SHP77 (cell line): Measurements from ENCODE around the gene AKR1E2.
"Not testable (repeated sequence)": the region's sequence is repeated elsewhere in the genome, so short reads cannot be mapped to it uniquely, and the experiment has no call there.

Experiments used
- DNase-seq, 2 experiments: peaks; one replicate each; lab custom pipeline; 2025; lab: John Stamatoyannopoulos, UW

Gene AKR1E2

DNA sequence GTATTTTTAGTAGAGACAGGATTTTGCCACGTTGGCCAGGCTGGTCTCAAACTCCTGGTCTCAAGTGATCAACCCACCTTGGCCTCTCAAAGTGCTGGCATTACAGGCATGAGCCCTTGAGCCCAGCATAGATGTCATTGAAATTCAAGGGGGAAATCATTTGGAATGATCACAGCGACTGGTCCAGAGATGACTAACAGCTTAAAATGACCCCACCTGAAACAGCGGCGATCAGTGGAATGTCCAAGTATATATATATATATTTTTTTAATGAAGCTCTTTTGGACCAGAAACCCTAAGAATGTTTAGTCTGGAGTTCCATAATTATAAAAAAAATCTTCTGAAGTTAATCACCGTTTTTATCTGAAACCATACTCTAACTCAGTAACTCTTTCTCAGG is 12.5 kb upstream of the AKR1E2 start:
- no peak for DNase-seq

- DNase-seq: not testable (repeated sequence)
Observed at GRCh38 chr10:4815646-4816180, 10.3 kb upstream of the AKR1E2 start.

DNA sequence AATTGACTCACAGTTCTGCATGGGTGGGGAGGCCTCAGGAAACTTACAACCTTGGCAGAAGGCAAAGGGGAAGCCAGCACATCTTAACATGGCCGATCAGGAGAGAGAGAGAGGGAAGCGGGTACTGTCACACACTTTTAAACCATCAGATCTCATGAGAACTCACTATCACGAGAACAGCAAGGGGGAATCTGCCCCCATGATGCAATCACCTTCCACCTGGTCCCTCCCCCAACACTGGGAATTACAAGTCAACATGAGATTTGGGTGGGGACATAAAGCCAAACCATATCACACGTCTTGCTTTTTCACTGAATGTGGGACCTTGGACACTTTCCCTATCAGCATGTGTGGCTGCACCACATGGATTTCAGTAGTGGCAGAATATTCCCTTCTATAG is 9.0 kb upstream of the AKR1E2 start:
- DNase-seq: no peak

DNA sequence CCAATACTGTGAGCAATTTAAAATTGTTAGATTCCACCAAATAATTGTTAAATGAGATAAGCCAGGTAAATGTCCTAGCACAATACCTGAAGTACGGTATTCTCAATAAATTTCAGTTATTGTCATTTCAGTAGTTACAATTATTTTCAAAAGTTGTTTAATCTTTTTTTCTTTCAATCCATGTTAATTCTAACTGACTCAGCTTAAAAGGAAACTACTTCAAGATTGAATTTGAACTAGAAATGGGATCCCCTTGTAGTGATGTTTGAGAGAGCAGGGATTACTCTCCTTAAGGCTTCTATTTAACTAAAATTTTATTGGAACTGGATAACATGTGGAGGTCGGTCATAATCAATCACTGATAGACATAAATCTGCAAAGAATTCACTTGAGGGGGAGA is 6.9 kb upstream of the AKR1E2 start:
- DNase-seq: no peak

GRCh38 chr10:4819707-4820106 is 6.3 kb upstream of the AKR1E2 start:
- DNase-seq: no peak

DNA sequence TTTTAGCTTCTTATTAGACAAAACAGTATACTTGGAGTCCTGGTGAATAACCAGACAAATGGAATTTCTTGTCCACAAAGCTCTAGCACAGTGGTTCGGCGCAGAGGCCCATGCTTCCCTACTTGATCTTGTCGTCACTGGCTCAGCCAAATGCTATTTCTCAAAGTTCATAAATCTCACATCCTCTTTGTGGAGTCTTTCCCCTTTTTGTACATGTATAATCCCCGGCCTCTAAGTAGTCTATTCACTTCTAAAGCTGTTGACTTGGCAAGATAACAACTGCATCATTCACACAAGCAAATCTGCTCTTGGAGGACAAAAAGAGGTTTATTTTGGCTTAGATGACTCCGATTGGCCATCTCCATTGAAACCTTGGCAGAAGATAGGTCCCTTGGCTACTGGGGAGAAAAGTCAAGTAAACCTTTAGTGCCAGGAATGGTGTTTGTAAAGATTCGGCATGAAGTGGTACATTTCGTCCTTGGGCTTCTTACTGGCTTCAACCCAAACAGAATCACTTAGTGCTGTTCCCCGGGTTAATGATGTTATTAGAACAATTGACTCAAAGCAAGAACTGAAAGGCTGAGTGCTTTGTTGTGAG is 5.1 kb upstream of the AKR1E2 start:
- no peak for DNase-seq

GRCh38 chr10:4822208-4822607 is 3.8 kb upstream of the AKR1E2 start:
- DNase-seq: no peak

- no peak for DNase-seq
Observed at GRCh38 chr10:4824791-4825310, 1.2 kb upstream of the AKR1E2 start.

GRCh38 chr10:4825456-4825867 is 545 bp upstream of the AKR1E2 start:
- DNase-seq: no peak

GRCh38 chr10:4826792-4827324 is 851 bp downstream of the AKR1E2 start:
- no peak for DNase-seq

DNA sequence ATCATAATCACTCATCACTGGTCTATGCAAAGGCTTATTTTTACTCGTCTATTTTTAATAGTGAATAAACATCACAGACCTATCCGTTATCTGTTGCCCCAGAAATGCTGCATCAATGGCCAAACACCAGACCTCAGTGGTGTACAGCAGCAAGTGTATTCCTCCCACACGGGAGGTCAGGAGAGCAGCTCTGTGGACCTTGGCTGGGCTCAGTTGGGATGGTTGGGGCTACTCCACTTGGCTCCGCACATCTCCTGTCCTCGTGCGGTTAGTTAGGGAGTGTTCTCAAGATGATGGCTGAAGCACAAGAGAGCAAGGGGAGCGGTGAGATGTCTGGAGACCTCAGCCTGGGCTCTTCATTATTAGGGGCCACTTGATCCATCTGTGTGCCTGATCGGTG is 2.0 kb downstream of the AKR1E2 start:
- DNase-seq: no peak

DNA sequence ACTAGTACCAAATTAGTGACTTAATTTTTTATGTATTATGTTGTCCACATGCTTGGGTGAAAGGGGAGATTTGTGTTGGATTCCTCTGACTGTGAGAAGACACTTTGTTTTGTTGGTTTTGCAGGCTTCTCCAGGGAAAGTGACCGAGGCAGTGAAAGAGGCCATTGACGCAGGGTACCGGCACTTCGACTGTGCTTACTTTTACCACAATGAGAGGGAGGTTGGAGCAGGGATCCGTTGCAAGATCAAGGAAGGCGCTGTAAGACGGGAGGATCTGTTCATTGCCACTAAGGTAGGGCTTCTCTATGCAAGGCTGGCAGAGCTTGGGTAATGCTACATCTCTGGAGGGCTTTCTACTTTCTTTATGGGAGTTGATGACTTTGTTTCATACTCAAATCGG is 4.5 kb downstream of the AKR1E2 start:
- DNase-seq: no peak

DNA sequence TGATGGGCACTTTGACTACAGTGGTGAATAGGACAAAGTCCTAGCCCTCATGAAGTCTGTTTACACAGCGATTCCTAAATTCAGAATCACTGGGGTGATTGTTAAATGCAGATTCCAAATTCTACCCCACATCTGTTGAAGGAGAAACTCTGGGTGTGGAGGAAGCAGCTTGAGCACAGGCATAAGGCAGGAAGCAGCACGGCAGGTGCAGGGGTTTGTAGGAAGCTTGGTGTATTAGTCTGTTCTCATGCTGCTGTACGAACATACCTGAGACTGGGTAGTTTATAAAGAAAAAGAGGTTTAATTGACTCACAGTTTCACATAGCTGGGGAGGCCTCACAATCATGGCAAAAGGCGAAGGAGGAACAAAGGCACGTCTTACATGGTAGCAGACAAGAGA is 5.1 kb downstream of the AKR1E2 start:
- no peak for DNase-seq

- DNase-seq: no peak
Observed at GRCh38 chr10:4833286-4833685, 7.3 kb downstream of the AKR1E2 start.

DNA sequence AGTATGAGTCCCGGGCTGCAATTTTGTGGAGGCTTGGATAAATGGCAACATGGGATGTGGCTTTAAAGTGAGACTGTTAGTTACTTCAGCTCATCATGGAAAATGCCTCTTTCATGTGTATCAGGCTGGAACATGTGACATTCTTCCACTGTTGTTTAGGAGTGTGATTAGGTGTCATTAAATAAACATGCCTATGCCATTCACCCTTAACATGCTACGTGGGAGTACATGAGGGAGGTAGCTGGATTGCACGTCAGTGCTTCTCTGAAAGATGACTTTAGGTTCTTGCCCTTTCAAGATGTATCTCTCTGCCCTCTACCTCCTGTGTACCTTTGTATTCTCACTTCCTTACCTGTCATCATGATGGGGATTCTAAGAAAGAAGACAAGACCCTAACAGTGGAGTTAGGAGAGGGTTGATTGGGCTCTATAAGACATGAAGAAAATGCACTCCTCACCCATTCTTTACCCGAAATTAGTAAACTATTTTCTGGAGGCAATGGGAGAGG is 8.9 kb downstream of the AKR1E2 start:
- DNase-seq: no peak

GRCh38 chr10:4835494-4835918 is 9.5 kb downstream of the AKR1E2 start:
- DNase-seq: no peak

- no peak for DNase-seq
Observed at GRCh38 chr10:4836416-4836969, 10.5 kb downstream of the AKR1E2 start.

- DNase-seq: no peak
Observed at GRCh38 chr10:4837551-4837950, 11.5 kb downstream of the AKR1E2 start.

GRCh38 chr10:4838743-4839142 is 12.7 kb downstream of the AKR1E2 start:
- no peak for DNase-seq

DNA sequence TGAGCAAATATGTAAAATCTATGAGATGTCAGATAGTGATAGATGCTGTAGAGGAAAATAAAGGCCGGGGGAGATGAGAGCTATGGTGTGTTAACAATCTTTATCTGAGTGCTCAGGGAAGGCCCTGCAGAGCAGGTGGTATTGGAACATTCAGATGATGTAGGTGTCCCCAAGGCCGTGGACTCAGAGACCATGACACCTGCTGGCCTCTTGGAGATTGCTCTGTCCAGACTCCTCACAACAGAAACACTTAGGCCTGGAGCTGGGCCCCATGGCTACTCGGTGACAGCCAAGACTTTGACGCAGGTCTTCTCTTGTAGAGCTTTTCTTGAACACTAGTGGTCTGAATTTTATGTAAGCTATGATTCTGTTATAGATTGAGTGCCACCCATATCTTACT is 13.3 kb downstream of the AKR1E2 start:
- no peak for DNase-seq

GRCh38 chr10:4840151-4840550 is 14.1 kb downstream of the AKR1E2 start:
- DNase-seq: no peak

GRCh38 chr10:4843525-4844180 is 17.6 kb downstream of the AKR1E2 start:
- DNase-seq: no peak

- no peak for DNase-seq
Observed at GRCh38 chr10:4844864-4845263, 18.9 kb downstream of the AKR1E2 start.
